K562 treated with DMSO at 1 percent for 48 hours (cell line): ENCODE data around the gene SPDYE2B. TPM values are rescaled to one million over a fixed set of nuclear protein-coding genes. Genes with fewer than 3 reads are reported as not detected.

Source experiments
- total RNA-seq: library from RNA; unstranded; fragments of 300-600 nt; gene quantifications from 2 replicates; pipeline ENCODE4 v1.2.3, GENCODE V29; 2022; ENCODE audit warnings: low replicate concordance; ENCODE audit errors: extremely low read depth

Gene SPDYE2B, protein sequence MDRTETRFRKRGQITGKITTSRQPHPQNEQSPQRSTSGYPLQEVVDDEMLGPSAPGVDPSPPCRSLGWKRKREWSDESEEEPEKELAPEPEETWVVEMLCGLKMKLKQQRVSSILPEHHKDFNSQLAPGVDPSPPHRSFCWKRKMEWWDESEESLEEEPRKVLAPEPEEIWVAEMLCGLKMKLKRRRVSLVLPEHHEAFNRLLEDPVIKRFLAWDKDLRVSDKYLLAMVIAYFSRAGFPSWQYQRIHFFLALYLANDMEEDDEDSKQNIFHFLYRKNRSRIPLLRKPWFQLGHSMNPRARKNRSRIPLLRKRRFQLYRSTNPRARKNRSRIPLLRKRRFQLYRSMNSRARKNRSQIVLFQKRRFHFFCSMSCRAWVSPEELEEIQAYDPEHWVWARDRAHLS
- total RNA-seq, result not detected in 2 replicates

DNA sequence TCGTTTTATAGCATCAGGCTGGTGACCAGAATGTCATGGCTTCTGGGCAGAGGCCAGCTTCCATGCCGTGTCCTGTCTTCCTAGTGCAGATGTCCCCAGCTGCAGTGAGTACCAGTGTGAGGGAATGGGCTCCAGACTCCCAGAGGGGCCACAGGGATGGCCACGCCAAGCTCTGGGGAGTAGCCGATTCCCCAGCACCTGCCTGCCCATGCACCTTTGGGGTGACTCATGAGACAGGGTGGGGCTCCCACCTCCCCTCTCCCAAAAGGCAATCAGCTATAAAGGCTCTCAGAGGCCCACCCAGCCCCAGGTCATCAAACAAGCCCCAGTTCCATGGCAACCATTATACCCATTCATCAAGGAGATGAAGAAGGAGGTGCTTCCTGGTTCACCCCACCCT is at the start of gene SPDYE2B:
TSS of gene SPDYE2B (plus strand) at position 396 of the 400 bp plus-strand sequence. CDS start 2,030 bp downstream, outside the sequence.

DNA sequence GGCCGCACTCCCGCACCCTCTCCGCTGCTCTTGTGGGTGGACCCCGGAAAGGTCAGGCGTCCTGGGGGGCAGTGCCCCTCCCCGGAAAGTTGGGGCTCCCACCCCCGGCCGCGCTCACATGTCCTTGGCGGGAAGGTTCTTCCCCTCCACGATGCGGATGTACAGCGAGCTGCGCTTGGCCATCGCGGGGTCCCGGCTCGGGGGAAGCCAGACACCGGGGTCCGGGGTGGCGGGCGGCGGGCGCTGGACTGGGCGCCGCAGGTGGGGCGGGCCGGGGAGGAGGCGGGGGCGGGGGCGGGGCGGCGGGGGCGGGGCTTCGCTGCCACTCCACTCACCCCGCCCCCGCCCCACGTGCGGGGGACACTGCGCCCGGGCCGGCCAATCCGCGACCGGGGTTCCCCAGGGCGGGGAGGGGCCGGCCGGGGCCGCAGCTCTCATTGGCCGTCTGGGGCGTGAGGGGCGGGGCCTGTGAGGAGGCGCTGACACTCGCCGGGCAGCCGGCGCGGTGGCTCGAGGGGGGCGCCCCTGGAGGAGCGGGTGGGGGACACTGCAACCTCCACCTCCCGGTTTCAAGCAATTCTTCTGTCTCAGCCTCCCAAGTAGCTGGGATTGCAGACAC is 33.5 kb upstream of the SPDYE2B start, which contains the start of gene RASA4:
TSS of gene RASA4 (minus strand) at position 250 of the 619 bp plus-strand sequence. CDS start at position 183, 67 bp downstream.

DNA sequence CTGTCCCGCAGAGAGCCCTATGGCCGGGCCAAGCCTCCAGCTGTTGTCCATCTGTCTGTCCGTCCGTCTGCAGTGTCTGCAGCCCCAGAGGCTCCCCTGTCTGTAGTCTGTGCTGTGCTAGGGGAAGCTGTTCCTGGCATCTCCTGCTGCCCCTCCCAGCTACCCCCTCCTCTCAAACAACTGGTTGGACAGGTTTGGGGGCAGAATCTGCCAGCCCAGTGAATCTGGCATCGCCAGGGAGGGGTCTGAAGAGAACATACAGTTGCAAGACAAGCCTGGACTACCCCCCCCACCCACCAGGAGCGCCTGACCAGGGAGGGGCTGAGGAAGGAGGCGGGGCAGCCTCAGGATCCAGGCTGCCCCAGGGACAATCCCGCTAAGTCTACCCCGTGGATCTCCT is 7.4 kb upstream of the SPDYE2B start, which contains the start of gene UPK3BL1:
TSS of gene UPK3BL1 (minus strand) at position 101 of the 400 bp plus-strand sequence. CDS start at position 51, 50 bp downstream.

DNA sequence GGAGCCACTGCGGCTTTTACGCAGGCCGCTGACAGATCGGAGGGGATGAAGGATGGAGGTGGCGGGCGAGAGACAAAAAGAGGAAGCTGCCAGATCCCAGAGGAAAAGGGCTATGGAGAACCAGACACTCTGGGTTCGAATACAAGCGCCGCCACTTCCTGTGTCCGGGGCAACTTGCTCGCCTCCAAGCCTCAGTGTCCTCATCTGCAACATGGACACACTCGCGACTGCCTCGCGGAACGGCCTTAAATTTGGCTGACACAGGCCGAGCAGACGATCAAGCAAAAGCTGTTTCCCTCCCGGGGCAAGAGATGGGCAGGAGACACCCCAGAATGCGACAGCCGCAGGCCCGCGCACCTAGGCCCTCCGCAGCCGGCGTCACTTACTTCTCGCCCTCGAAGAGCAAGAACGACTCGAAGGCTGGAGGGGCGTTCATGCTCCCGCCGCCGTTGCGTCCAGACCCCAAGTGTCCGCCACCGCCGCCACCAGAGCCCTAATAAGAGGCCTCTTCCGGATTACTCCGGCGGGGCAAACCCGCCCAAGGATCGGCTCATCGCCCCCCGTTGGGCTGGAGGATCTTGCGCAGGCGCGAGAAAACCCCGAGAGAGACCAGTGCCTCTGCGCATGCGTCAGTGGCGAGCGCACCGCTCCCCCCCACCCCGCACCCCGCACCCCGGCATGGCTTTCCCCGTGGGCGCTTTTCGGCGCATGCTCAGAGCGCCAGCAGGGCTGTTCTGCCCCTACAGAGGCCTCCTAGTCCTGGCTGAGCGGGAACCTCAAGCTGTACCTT is 21.2 kb downstream of the SPDYE2B start, which contains the start of gene POLR2J2:
TSS of gene POLR2J2 (minus strand) at position 498 of the 790 bp plus-strand sequence. CDS start at position 436, 62 bp downstream.

Other genes with a start within 250 kb of the SPDYE2B start
- gene ORAI2, start 216.7 kb upstream of the SPDYE2B start, total RNA-seq, result not detected in 2 replicates
- gene ALKBH4, start 185.5 kb upstream of the SPDYE2B start, total RNA-seq, result not detected in 2 replicates
- not detected in 2 replicates for gene LRWD1, start 185.3 kb upstream of the SPDYE2B start, total RNA-seq
- not detected in 2 replicates for gene POLR2J, start 171.4 kb upstream of the SPDYE2B start, total RNA-seq
- not detected in 2 replicates for gene RASA4B, start 132.5 kb upstream of the SPDYE2B start, total RNA-seq
- gene UPK3BL2, start 106.6 kb upstream of the SPDYE2B start, total RNA-seq, result not detected in 2 replicates
- gene SPDYE2, start 99.1 kb upstream of the SPDYE2B start, total RNA-seq, result not detected in 2 replicates
- not detected in 2 replicates for gene POLR2J3, start 77.7 kb upstream of the SPDYE2B start, total RNA-seq
- gene RASA4, start 33.6 kb upstream of the SPDYE2B start, total RNA-seq, result not detected in 2 replicates
- not detected in 2 replicates for gene UPK3BL1, start 7.5 kb upstream of the SPDYE2B start, total RNA-seq
- not detected in 2 replicates for gene POLR2J2, start 21.3 kb downstream of the SPDYE2B start, total RNA-seq
- gene FAM185A, start 98.7 kb downstream of the SPDYE2B start, total RNA-seq, result not detected in 2 replicates